Stomach smooth muscle (tissue), 2 donors: ENCODE data around the gene ELSPBP1.

Source experiments
- H3K27ac ChIP-seq: one replicate; pipeline ENCODE4 v1.7.0; 2013; ENCODE audit warnings: mild to moderate bottlenecking, low read length, inconsistent platforms
- H3K27me3 ChIP-seq, 2 donors: one replicate each; pipeline ENCODE4 v1.7.0; 2013; ENCODE audit warnings: low read length in 2 of 2; ENCODE audit not compliant: insufficient read depth in 2 of 2, control insufficient read depth in 1 of 2
- H3K36me3 ChIP-seq, 2 donors: one replicate each; pipeline ENCODE4 v1.7.0; 2013; ENCODE audit warnings: low read length in 2 of 2; ENCODE audit not compliant: control insufficient read depth in 2 of 2, insufficient read depth in 2 of 2
- H3K4me1 ChIP-seq: one replicate; pipeline ENCODE4 v1.7.0; 2013; ENCODE audit warnings: low read length; ENCODE audit not compliant: control insufficient read depth, insufficient read depth
- H3K4me3 ChIP-seq, 2 donors: one replicate each; pipeline ENCODE4 v1.7.0; 2013; ENCODE audit warnings: low read length in 2 of 2
- H3K9ac ChIP-seq, 2 donors: one replicate each; pipeline ENCODE4 v1.7.0; 2013; ENCODE audit warnings: low read length in 2 of 2, mild to moderate bottlenecking in 1 of 2
- H3K9me3 ChIP-seq, 2 donors: one replicate each; pipeline ENCODE4 v1.7.0; 2013; ENCODE audit warnings: low read length in 2 of 2; ENCODE audit not compliant: control insufficient read depth in 2 of 2
- donor health status: healthy.
- donor health status: Pancreatic carcinoma.

ELSPBP1 gene

DNA sequence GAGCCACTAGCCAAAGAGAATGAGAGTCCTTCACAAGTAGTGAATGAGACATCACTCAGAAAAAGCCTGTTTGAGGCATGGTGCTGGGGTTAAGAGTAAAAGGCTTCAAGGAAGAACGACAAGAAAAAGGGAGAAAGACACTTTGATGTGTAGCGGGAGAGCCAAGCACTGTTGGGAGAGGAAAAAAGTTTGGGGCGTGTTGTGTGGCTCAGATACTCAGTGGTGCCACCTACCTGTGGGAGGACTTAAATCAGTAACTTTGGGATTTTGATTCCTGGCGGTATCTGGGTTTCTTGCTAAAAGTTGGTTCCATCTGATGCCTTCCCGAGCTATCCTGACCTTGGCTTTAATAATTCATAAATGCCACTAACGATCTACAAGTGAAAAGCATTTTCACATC is 12.3 kb downstream of the ELSPBP1 start:
- Histone ChIP-seq H3K9me3 (peaks cover 5 to 8% of the 10 kb centered on the region in 2 donors), H3K9ac (no peak overlapping the region), H3K27ac (no peak overlapping the region), H3K36me3 (no peaks in the 10 kb centered on the region), H3K4me3 (no peak overlapping the region), H3K27me3 (peaks cover 0 to 9% of the 10 kb centered on the region in 2 donors), H3K4me1 (no peaks in the 10 kb centered on the region)

- no peak overlapping the region for H3K9ac ChIP-seq
- peaks cover 0 to 13% of the 10 kb centered on the region in 2 donors for H3K27me3 ChIP-seq
- no peak overlapping the region for H3K4me3 ChIP-seq
- H3K9me3 ChIP-seq, result peaks cover 7 to 8% of the 10 kb centered on the region in 2 donors
- H3K36me3 ChIP-seq, result no peaks in the 10 kb centered on the region
- no peaks in the 10 kb centered on the region for H3K4me1 ChIP-seq
- no peak overlapping the region for H3K27ac ChIP-seq
Observed at GRCh38 chr19:48010932-48011758, 16.7 kb downstream of the ELSPBP1 start.

- Histone ChIP-seq H3K4me1 (no peaks in the 10 kb centered on the region), H3K4me3 (no peak overlapping the region), H3K27me3 (peaks cover 13 to 14% of the 10 kb centered on the region in 2 donors), H3K9me3 (no peaks in the 10 kb centered on the region), H3K36me3 (no peaks in the 10 kb centered on the region), H3K27ac (no peak overlapping the region), H3K9ac (no peak overlapping the region)
Observed at GRCh38 chr19:48020686-48021085, 26.3 kb downstream of the ELSPBP1 start.

GRCh38 chr19:48023011-48023410 is 28.6 kb downstream of the ELSPBP1 start:
- Histone ChIP-seq H3K36me3 (no peaks in the 10 kb centered on the region), H3K27ac (no peak overlapping the region), H3K4me3 (no peak overlapping the region), H3K27me3 (peaks cover 9 to 12% of the 10 kb centered on the region in 2 donors), H3K9me3 (no peaks in the 10 kb centered on the region), H3K4me1 (no peaks in the 10 kb centered on the region), H3K9ac (no peak overlapping the region)

GRCh38 chr19:48023518-48023917 is 29.1 kb downstream of the ELSPBP1 start:
- H3K4me3 ChIP-seq, result no peak overlapping the region
- no peaks in the 10 kb centered on the region for H3K36me3 ChIP-seq
- H3K4me1 ChIP-seq, result no peaks in the 10 kb centered on the region
- H3K27ac ChIP-seq, result no peak overlapping the region
- H3K9me3 ChIP-seq, result no peaks in the 10 kb centered on the region
- H3K9ac ChIP-seq, result no peak overlapping the region
- H3K27me3 ChIP-seq, result peaks cover 7% of the 10 kb centered on the region in 2 donors

GRCh38 chr19:48025480-48025879 is 31.0 kb downstream of the ELSPBP1 start:
- H3K9ac ChIP-seq, result no peak overlapping the region
- no peak overlapping the region for H3K4me3 ChIP-seq
- no peak overlapping the region for H3K27ac ChIP-seq
- no peaks in the 10 kb centered on the region for H3K9me3 ChIP-seq
- no peaks in the 10 kb centered on the region for H3K4me1 ChIP-seq
- H3K36me3 ChIP-seq, result no peaks in the 10 kb centered on the region
- H3K27me3 ChIP-seq, result peaks cover 3 to 6% of the 10 kb centered on the region in 2 donors

DNA sequence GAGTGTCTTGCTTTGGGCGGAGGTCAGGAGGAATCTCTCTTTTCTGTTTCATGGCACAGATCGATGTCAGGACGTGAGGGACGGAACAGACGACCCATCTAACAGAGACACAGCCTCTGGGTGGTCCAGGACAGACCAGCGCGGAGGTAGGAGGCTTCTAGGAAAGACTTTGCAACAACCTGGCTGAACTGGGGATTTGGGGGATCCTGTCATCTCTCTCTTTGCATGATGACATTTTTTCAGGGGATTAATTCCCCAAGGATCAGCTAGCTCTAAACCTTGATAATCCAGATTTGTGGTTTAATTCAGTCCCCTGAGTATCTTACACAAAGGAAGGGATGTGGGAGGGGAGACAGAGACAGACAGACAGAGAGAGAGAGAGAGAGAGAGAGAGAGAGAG is 35.0 kb downstream of the ELSPBP1 start:
- Histone ChIP-seq H3K9me3 (no peaks in the 10 kb centered on the region), H3K4me3 (no peak overlapping the region), H3K9ac (no peak overlapping the region), H3K27me3 (peaks cover 0 to 6% of the 10 kb centered on the region in 2 donors), H3K27ac (no peak overlapping the region), H3K4me1 (no peaks in the 10 kb centered on the region), H3K36me3 (no peaks in the 10 kb centered on the region)

DNA sequence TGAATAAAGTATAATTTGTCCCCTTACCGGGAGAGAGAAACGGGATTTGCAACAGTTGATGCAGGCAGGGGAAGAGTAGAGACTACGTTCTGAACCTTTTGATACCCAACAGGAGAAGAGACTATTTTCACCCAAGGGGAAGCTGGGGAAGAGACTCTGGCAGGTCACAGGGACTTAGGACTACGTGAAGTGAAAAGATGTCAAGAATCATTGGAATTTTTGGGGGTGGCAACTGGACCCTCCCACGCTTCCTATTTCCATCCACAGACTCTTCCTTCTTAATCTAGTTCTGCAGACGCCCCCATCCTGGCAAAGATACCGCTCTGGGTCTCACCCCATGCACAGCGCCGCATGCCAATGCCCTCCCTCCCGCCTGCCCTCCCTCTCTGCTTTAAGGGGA is 35.6 kb downstream of the ELSPBP1 start:
- no peak overlapping the region for H3K9ac ChIP-seq
- H3K9me3 ChIP-seq, result no peaks in the 10 kb centered on the region
- H3K4me1 ChIP-seq, result no peaks in the 10 kb centered on the region
- no peak overlapping the region for H3K4me3 ChIP-seq
- H3K36me3 ChIP-seq, result no peaks in the 10 kb centered on the region
- peaks cover 0 to 6% of the 10 kb centered on the region in 2 donors for H3K27me3 ChIP-seq
- H3K27ac ChIP-seq, result no peak overlapping the region

DNA sequence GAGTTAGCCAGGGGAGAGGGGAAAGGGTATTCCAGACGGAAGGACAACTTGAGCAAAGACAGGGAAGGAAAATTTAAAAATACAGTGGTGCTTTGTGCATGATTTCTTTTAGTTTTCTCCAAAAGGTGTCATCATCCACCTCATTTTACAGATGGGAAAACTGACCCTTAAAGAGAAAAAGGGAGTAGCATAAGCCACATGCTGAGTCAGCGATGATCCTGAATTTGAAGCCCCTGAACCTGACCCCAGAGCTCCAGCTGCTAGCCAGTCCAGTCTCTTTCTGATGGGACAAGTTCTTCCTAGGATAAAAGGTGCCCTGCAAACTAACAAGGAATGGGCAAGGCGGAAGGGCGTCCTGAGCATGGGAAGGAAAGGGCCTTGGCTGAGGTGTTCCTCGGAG is 39.2 kb downstream of the ELSPBP1 start:
- Histone ChIP-seq H3K9ac (no peak overlapping the region), H3K4me1 (no peaks in the 10 kb centered on the region), H3K9me3 (peaks cover 5 to 7% of the 10 kb centered on the region in 2 donors), H3K4me3 (no peak overlapping the region), H3K36me3 (no peaks in the 10 kb centered on the region), H3K27ac (no peak overlapping the region), H3K27me3 (peaks cover 0 to 6% of the 10 kb centered on the region in 2 donors)

DNA sequence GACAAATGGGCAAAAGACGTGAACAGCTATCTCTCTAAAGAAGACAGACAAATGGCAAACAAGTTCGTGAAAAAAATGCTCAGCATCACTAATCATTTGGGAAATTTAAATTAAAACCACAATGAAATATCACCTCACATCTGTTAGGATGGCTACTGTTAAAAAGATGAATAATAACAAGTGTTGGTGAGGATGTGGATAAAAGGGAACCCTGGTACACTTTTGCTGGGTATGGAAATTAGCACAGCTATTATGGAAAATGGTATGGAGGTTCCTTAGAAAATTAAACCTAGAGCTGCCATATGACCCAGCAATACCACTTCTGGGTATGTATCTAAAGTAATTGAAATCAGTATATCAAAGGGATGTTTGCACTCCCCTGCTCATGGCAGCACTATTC is 42.3 kb downstream of the ELSPBP1 start:
- H3K4me3 ChIP-seq, result no peak overlapping the region
- no peak overlapping the region for H3K9ac ChIP-seq
- peaks cover 5 to 7% of the 10 kb centered on the region in 2 donors for H3K9me3 ChIP-seq
- no peak overlapping the region for H3K27ac ChIP-seq
- no peaks in the 10 kb centered on the region for H3K36me3 ChIP-seq
- H3K27me3 ChIP-seq, result peaks cover 1 to 2% of the 10 kb centered on the region in 2 donors
- no peaks in the 10 kb centered on the region for H3K4me1 ChIP-seq

DNA sequence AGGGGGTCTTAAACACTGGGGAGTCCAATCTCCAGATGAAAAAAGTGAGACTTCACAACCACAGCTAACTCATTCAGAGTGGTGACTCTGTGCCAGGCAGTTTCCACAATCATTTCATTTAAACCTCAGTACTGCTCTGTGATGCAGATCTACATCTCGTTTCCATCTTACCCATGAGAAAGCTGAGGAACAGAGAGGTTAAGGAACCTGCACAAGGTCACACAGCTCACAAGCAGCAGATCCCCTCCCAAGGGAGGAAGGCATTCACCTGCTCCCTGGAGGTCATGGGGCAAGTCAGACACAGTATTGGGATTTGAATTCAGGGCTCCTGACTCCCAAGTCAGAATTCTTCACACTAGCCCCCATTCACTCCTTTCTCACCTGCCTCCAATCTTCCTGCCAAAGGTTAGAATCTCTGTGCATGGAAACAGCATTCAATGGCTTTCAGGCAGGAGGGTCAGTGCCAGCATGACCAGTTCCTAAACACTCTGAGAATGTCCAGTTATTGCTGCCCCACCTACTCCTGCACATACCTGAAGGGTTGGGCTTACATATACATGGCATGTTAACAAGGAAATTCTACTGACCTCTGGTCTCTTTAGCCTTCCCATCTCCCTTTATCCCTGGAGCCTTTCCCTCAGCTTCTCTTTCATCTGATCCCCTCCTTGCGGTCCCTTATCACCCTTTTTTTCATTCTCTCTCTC is 47.6 kb downstream of the ELSPBP1 start:
- H3K9me3 ChIP-seq, result peaks cover under 1 to 3% of the 10 kb centered on the region in 2 donors

More for the DNA sequence above, 47.6 kb downstream of the ELSPBP1 start:
- Histone ChIP-seq H3K4me3 (no peak overlapping the region), H3K27me3 (peaks cover 7 to 9% of the 10 kb centered on the region in 2 donors), H3K9ac (no peak overlapping the region), H3K27ac (no peak overlapping the region), H3K36me3 (no peaks in the 10 kb centered on the region), H3K4me1 (no peaks in the 10 kb centered on the region)
